IPS-18a (cell line): ENCODE results near the gene PRKN.
"Not testable (repeated sequence)": the region's sequence is repeated elsewhere in the genome, so short reads cannot be mapped to it uniquely, and the experiment has no call there.

Experiments
- H3K27ac ChIP-seq: one replicate; pipeline ENCODE4 v1.5.1; 2013; ENCODE audit warnings: low read length
- H3K27me3 ChIP-seq: one replicate; pipeline ENCODE4 v1.6.1; 2013; ENCODE audit warnings: mild to moderate bottlenecking, low read length; ENCODE audit not compliant: control insufficient read depth, insufficient read depth
- H3K36me3 ChIP-seq: one replicate; pipeline ENCODE4 v1.6.1; 2013; ENCODE audit warnings: low read depth, low read length; ENCODE audit not compliant: control insufficient read depth
- H3K4me1 ChIP-seq: one replicate; pipeline ENCODE4 v1.6.1; 2013; ENCODE audit warnings: low read depth, low read length; ENCODE audit not compliant: control insufficient read depth
- H3K4me3 ChIP-seq: one replicate; pipeline ENCODE4 v1.5.1; 2013; ENCODE audit warnings: low read length
- H3K9ac ChIP-seq: one replicate; pipeline ENCODE4 v1.6.1; 2013; ENCODE audit warnings: mild to moderate bottlenecking, low read length, moderate library complexity
- H3K9me3 ChIP-seq: one replicate; pipeline ENCODE4 v1.6.1; 2013; ENCODE audit warnings: low read depth, low read length; ENCODE audit not compliant: control insufficient read depth

PRKN gene

DNA sequence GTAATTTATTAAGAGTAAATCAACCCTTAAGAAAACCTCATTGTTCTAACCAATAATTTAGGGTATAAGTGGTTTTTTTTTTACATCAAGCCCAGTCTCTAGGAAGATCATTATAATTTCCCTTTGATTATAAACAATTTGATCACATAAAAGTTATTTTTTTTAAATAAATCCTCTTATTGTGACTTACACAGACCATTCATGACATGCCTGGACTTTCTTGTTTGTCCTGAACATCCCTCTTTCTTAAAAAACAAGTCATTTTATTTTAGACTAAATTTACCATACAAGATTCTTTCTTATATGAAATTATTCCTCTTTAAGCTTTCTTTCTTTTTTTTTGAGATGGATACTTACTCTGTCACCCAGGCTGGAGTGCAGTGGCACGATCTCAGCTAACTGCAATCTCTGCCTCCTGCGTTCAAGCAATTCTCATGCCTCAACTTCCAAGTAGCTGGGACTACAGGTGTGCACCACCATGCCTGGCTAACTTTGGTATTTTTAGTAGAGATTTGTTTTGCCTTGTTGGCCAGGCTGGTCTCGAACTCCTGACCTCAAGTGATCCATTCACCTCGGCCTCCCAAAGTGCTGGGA lies 1400.1 kb downstream of the PRKN start:
- Histone ChIP-seq H3K27ac (no peak overlapping the region), H3K9ac (no peak overlapping the region), H3K36me3 (no peaks in the 10 kb centered on the region), H3K4me3 (no peak overlapping the region), H3K4me1 (peaks cover 6% of the 10 kb centered on the region), H3K9me3 (peaks cover 28% of the 10 kb centered on the region), H3K27me3 (no peaks in the 10 kb centered on the region)

DNA sequence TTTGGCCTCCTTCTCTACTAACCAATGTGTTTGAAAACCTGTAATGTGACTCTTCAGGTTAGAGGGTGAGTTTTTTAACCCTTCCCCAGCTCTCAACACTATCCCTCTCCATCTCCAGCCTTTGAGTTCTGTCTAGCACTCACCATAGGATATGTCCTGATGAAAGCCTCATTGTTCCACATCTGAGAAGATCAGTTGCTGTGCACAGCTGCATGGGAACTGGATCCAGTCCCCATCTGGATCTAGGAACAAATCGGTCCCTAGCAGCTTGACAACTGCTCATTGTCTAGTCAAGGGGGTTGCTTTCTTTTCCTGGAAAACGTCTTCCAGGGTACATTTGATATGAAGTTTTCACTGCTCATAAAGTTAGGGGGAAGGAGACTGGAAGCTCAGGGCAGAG lies 1408.3 kb downstream of the PRKN start:
- no peak overlapping the region for H3K27ac ChIP-seq
- no peak overlapping the region for H3K9ac ChIP-seq
- peaks cover 9% of the 10 kb centered on the region for H3K4me1 ChIP-seq
- H3K9me3 ChIP-seq, result no peaks in the 10 kb centered on the region
- no peaks in the 10 kb centered on the region for H3K36me3 ChIP-seq
- no peaks in the 10 kb centered on the region for H3K27me3 ChIP-seq
- H3K4me3 ChIP-seq, result no peak overlapping the region

DNA sequence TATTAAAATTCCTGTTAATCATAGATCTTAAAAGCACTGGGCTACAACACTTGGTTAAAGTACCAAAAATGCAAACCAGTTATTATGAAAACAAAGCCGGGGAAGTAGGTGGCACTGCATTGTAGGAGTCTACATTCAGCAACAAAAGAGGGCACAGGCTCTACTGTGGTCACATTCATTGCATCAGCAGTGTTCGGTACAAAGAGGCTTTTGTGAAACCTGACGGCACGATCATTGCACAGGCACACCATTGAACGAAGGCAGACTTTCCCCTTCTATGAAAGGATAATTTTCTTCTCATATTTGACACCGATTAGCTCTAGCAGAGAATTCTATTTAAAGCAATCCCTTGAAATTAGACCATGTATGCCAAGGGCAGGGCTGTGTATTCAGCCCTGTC lies 1409.1 kb downstream of the PRKN start:
- Histone ChIP-seq H3K9ac (no peak overlapping the region), H3K36me3 (no peaks in the 10 kb centered on the region), H3K4me1 (peaks cover 11% of the 10 kb centered on the region), H3K27ac (no peak overlapping the region), H3K9me3 (no peaks in the 10 kb centered on the region), H3K4me3 (no peak overlapping the region), H3K27me3 (no peaks in the 10 kb centered on the region)

DNA sequence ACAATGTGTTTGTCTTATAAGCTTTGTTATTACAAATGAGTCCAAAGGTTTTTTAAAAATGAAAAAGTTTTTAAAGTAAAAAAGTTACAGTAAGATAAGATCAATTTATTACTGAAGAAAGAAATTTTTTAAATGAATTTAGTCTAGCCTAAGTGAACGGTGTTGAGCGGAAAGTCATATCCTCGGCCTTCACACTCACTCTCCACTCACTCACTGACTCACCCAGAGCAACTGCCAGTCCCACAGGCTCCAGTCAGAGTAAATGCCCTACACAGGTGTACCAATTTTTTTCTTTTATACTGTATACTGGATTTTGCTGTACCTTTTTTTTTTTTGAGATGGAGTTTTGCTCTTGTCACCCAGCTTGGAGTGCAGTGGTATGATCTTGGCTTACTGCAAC lies 1411.0 kb downstream of the PRKN start:
- Histone ChIP-seq H3K27ac (no peak overlapping the region), H3K27me3 (no peaks in the 10 kb centered on the region), H3K4me1 (peaks cover 11% of the 10 kb centered on the region), H3K9me3 (no peaks in the 10 kb centered on the region), H3K9ac (no peak overlapping the region), H3K36me3 (no peaks in the 10 kb centered on the region), H3K4me3 (no peak overlapping the region)

DNA sequence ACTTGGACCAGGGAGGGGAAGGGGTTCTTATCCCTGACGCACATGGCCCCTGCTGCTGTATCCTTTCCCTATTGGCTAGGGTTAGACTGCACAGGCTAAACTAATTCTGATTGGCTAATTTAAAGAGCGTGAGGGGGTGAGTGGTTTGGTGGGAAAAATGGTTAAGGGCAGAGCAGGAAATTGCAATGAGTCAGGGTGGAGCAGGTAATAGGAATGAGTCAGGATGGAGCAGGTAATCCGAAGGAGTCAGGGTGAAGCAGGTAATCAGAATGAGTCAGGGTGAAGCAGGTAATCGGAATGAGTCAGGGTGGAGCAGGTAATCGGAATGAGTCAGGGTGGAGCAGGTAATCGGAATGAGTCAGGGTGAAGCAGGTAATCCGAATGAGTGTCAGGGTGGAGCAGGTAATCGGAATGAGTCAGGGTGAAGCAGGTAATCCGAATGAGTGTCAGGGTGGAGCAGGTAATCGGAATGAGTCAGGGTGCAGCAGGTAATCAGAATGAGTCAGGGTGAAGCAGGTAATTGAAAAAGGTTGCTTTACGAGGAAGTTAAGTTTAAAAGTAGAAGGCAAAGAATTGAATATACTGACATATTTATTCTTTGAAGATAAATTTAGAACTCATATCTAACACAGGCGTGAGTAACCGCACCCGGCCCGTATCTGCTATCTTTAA lies 1412.2 kb downstream of the PRKN start:
- not testable (repeated sequence) for H3K27me3 ChIP-seq, H3K9me3 ChIP-seq, H3K27ac ChIP-seq, H3K9ac ChIP-seq, H3K36me3 ChIP-seq, H3K4me3 ChIP-seq
- peaks cover 11% of the 10 kb centered on the region for H3K4me1 ChIP-seq

DNA sequence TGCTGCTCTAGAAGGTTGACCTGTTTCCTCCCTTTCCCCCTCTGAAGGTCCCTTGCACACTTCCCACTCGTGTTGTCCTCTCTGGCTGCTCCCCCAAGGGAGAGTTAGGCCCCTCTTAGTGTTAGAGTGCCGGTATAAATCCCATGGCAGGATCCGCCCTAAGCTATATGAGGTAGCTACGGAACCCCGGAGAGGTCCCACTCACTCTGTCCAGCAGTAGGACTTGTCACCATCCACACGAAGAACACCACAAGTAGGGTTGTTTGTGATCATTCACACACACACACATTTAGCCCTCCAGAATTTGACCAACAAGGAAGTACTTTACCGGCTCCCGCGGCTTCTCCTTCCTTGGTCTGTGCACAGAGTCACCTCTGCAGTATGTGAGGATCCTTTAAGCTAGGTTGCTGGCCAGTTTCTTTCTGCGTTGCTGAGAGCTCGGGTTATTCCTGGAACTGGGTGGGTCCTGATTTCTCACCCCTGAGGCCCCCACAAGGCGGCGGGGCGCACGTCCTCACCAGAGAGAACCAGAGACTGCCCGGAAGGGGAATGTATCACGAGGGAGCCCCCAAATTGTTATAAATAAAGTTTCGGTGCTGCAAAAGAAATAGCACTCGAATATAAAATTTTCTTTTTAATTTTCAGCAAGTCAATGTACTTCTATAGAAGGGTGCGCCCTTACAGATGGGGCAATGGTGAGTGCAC lies 1412.9 kb downstream of the PRKN start:
- H3K4me1 ChIP-seq, result peaks cover 11% of the 10 kb centered on the region
- H3K4me3 ChIP-seq, H3K9ac ChIP-seq, H3K27me3 ChIP-seq, H3K9me3 ChIP-seq, H3K36me3 ChIP-seq, H3K27ac ChIP-seq: not testable (repeated sequence)

DNA sequence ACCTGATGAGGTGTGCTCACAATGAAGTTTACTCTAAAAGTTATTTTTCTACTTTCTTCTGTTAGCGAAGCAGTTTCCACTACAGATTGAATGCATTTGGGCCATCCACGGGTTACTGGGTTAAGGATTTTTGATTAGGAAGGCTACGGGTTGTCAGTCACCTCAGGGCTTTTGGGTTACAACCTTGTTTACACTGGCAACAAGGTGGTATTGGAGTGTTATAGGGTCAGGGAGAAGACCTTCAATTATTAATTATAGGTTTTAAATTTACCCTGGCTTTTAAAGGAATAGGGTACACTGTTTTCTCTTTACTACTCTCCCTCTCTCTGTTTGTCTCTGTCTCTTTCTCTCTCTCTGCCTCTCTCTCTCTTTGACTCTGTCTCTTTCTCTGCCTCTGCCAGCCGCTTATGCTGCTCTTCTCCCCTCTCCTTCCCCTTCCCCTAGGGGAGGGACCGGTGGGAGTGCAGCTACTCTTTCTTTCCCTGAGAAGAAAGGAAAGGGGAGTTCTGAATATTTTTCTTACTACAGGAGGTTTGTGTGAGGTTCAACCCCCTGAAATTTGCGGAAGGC lies 1413.5 kb downstream of the PRKN start:
- H3K4me3 ChIP-seq, result no peak overlapping the region
- no peaks in the 10 kb centered on the region for H3K9me3 ChIP-seq
- H3K4me1 ChIP-seq, result peaks cover 11% of the 10 kb centered on the region
- no peak overlapping the region for H3K9ac ChIP-seq
- no peaks in the 10 kb centered on the region for H3K36me3 ChIP-seq
- H3K27me3 ChIP-seq, result no peaks in the 10 kb centered on the region
- no peak overlapping the region for H3K27ac ChIP-seq

DNA sequence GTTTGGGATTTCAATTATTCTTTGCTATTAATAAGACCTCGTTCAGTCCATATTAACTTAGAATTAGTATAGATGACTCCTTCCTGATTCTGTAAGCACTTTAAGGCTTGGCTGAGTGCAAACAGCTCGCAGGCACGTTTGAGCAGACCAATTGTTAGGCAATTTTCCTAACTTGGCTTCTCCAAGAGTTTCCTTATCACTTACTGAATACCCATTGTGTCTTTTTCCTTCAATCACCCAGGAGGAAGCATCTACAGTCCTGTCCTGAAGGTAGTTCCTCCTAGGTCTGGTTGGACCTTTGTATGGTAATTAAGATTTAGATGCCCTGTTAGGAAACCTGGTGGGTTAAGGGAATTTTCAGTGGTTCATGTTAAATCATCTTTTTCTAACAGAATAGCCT lies 1414.1 kb downstream of the PRKN start:
- not testable (repeated sequence) for H3K27ac ChIP-seq, H3K4me3 ChIP-seq, H3K4me1 ChIP-seq, H3K9ac ChIP-seq, H3K9me3 ChIP-seq, H3K27me3 ChIP-seq, H3K36me3 ChIP-seq

DNA sequence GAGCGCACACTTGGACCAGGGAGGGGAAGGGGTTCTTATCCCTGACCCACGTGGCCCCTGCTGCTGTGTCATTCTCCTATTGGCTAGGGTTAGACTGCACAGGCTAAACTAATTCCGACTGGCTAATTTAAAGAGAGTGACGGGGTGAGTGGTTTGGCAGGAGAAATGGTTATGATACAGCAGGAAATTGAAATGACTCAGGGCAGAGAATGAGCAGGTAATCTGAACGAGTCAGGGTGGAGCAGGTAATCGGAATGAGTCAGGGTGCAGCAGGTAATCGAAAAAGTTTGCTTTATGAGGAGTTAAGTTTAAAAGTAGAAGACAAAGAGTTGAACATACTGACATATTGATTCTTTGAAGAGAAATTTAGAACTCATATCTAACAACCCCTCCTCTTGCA lies 1417.8 kb downstream of the PRKN start:
- H3K4me3 ChIP-seq, H3K9ac ChIP-seq, H3K9me3 ChIP-seq, H3K27me3 ChIP-seq, H3K27ac ChIP-seq, H3K4me1 ChIP-seq, H3K36me3 ChIP-seq: not testable (repeated sequence)

DNA sequence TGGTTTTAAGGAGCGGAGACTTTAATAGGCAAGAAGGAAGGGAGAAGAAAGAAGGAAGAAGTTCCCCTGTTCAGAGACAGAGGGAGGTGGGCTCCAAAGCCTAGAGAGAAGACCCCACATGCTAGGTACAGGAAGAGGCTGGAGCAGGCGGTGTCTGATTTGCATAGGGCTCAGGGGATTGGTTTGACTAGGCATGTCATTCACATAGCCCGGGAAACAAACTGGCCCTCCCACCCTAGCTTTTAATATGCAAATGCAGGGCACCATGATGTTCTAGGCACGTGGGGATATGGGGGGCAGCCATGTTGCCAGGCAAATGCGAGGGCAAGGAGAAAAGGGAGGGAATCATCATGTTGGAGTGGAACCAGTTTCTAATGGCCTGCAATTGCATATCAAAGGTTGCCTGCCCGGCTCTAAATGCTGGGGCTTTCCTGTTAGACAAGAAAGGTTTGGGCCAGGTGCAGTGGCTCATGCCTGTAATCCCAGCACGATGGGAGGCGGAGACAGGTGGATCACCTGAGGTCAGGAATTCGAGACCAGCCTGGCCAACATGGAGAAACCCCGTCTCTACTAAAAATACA lies 1419.4 kb downstream of the PRKN start:
- Histone ChIP-seq H3K36me3 (no peaks in the 10 kb centered on the region), H3K4me1 (no peaks in the 10 kb centered on the region), H3K9me3 (no peaks in the 10 kb centered on the region)

DNA sequence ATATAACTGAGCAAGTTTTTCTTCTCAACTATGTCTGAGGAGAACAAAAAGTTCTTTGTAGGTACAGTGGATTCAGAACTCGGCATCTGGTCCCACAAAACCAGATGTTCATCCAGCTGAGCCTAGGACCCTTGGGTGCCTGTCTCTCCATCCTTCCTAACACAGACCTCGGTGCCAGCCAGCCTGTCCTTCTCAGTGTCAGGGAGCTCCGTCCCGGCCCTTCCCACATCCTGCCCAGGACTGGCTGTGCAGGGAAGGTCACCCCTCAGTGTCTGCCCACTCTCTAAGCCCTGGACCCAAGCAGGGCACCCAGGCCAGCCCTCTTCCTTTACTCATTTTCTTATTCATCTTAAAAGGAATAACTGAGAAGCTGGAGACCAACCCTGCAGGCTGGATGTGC lies 1421.7 kb downstream of the PRKN start:
- Histone ChIP-seq H3K9me3 (no peaks in the 10 kb centered on the region), H3K9ac (no peak overlapping the region), H3K27me3 (no peaks in the 10 kb centered on the region), H3K4me1 (no peaks in the 10 kb centered on the region), H3K27ac (no peak overlapping the region), H3K36me3 (no peaks in the 10 kb centered on the region), H3K4me3 (no peak overlapping the region)

More for the DNA sequence above, 1419.4 kb downstream of the PRKN start:
- no peaks in the 10 kb centered on the region for H3K27me3 ChIP-seq
- no peak overlapping the region for H3K9ac ChIP-seq
- H3K4me3 ChIP-seq, result no peak overlapping the region
- H3K27ac ChIP-seq, result no peak overlapping the region
